Keratinocyte (primary cell): ENCODE results near the gene CARS1. TPM values are rescaled to one million over a fixed set of nuclear protein-coding genes. Genes with fewer than 3 reads are reported as not detected.
"Not testable (repeated sequence)": the region's sequence is repeated elsewhere in the genome, so short reads cannot be mapped to it uniquely, and the experiment has no call there.

Source experiments
- DNase-seq: peaks from one replicate; pipeline ENCODE4 v3.0.0-alpha.2; 2011; ENCODE audit warnings: low read depth, missing footprints, low spot score
- FAIRE-seq: peaks from 2 replicates; lab custom pipeline; 2011; peaks lifted over from hg19 to GRCh38; lab: Jason Lieb, UNC
- H2AFZ ChIP-seq: 2 replicates; pipeline ENCODE4 v1.6.0; 2012; ENCODE audit warnings: low read length, control low read depth, inconsistent platforms; ENCODE audit not compliant: control insufficient read depth
- H3K27ac ChIP-seq: 2 replicates; pipeline ENCODE4 v1.5.1; 2011; ENCODE audit warnings: low read length; ENCODE audit not compliant: control insufficient read depth, insufficient read depth
- H3K27me3 ChIP-seq: 3 replicates; pipeline ENCODE4 v1.6.0; 2011; ENCODE audit warnings: low read length; ENCODE audit not compliant: control insufficient read depth, insufficient read depth; ENCODE audit errors: extremely low read depth
- H3K36me3 ChIP-seq, 2 experiments: 2 replicates in 1 of 2; 3 replicates in 1 of 2; pipeline ENCODE4 v1.5.1; 2011; ENCODE audit warnings: low read length in 2 of 2, mild to moderate bottlenecking in 1 of 2; ENCODE audit not compliant: control insufficient read depth in 2 of 2, insufficient read depth in 2 of 2; ENCODE audit errors: extremely low read depth in 1 of 2
- H3K4me1 ChIP-seq: 3 replicates; pipeline ENCODE4 v1.5.1; 2011; ENCODE audit warnings: low read length; ENCODE audit not compliant: control insufficient read depth, insufficient read depth; ENCODE audit errors: extremely low read depth
- H3K4me2 ChIP-seq: 3 replicates; pipeline ENCODE4 v1.6.0; 2011; ENCODE audit warnings: low read depth, low read length; ENCODE audit not compliant: control insufficient read depth, insufficient read depth; ENCODE audit errors: extremely low read depth
- H3K4me3 ChIP-seq, 3 experiments: fragments of 200-600 bp in 1 of 3; sonication (generic) in 1 of 3; 2 replicates in 2 of 3; 3 replicates in 1 of 3; pipeline ENCODE4 v1.5.1; 2011 to 2016; ENCODE audit warnings: low read length in 3 of 3, mild to moderate bottlenecking in 3 of 3, control low read depth in 2 of 3, inconsistent platforms in 1 of 3, low read depth in 1 of 3, mixed read lengths in 1 of 3, mixed run types in 1 of 3, moderate library complexity in 1 of 3; ENCODE audit not compliant: control insufficient read depth in 2 of 3, insufficient read depth in 2 of 3; ENCODE audit errors: extremely low read depth in 1 of 3
- H3K79me2 ChIP-seq: 2 replicates; pipeline ENCODE4 v1.6.0; 2012; ENCODE audit warnings: low read length; ENCODE audit not compliant: control insufficient read depth, insufficient read depth
- H3K9ac ChIP-seq: 3 replicates; pipeline ENCODE4 v1.6.0; 2011; ENCODE audit warnings: low read length; ENCODE audit not compliant: control insufficient read depth, insufficient read depth; ENCODE audit errors: extremely low read depth
- H3K9me1 ChIP-seq: 3 replicates; pipeline ENCODE4 v1.6.0; 2011; ENCODE audit warnings: low read length; ENCODE audit not compliant: control insufficient read depth, insufficient read depth; ENCODE audit errors: extremely low read depth
- H3K9me3 ChIP-seq: 2 replicates; pipeline ENCODE4 v1.5.1; 2012; ENCODE audit warnings: low read depth, low read length; ENCODE audit not compliant: control insufficient read depth
- H4K20me1 ChIP-seq: 3 replicates; pipeline ENCODE4 v1.6.0; 2011; ENCODE audit warnings: low read length; ENCODE audit not compliant: control insufficient read depth, insufficient read depth; ENCODE audit errors: extremely low read depth
- CTCF ChIP-seq, 3 experiments: IDR thresholded peaks in 1 of 3; conservative IDR thresholded peaks in 1 of 3; optimal IDR thresholded peaks in 1 of 3; 2 replicates in 2 of 3; 3 replicates in 1 of 3; pipeline versions ENCODE3 to v1.5.1; 2011; ENCODE audit warnings: low read length in 3 of 3, mild to moderate bottlenecking in 3 of 3, moderate library complexity in 2 of 3, control low read depth in 1 of 3, inconsistent platforms in 1 of 3; ENCODE audit not compliant: insufficient read depth in 2 of 3; ENCODE audit errors: extremely low read depth in 1 of 3
- EZH2 ChIP-seq: IDR thresholded peaks from one replicate; pipeline ENCODE4 v1.6.1; 2012; ENCODE audit warnings: inconsistent platforms, mild to moderate bottlenecking, low read length, moderate library complexity
- dilution Hi-C: fragments of 300-500 bp; cut with MboI; formaldehyde crosslinking; loops from one replicate; pipeline ENCODE4 v1.7.0; 2020; ENCODE audit warnings: low sequenced_read_pairs; ENCODE audit not compliant: extremely low pct_ligation_motif_present
- polyA plus RNA-seq, 5 experiments: library from polyadenylated mRNA; depleted of rRNA in 3 of 5; stranded (reverse) in 3 of 5; stranded (forward) in 1 of 5; unstranded in 1 of 5; fragments of >200 nt; gene quantifications; 1 replicate in 1 of 5; 2 replicates in 3 of 5; 3 replicates in 1 of 5; pipeline versions ENCODE4 v1.2.1 to v1.2.3, GENCODE V29; 2011 to 2012; ENCODE audit warnings: missing spikeins in 2 of 5, low read depth in 1 of 5, low replicate concordance in 1 of 5

The CARS1 gene
- polyA plus RNA-seq, 1 donor (not counting 4 experiments of a cell fraction or from before 2014, with no cell fraction given), result 60.7 TPM

- Histone ChIP-seq H3K9me1 (no peaks in the 10 kb centered on the region), H2AFZ (no peak overlapping the region), H3K4me3 (no peak overlapping the region), H3K9ac (no peak overlapping the region), H3K27ac (no peak overlapping the region), H3K9me3 (no peaks in the 10 kb centered on the region), H3K79me2 (no peaks in the 10 kb centered on the region), H3K36me3 (no peaks in the 10 kb centered on the region), H3K4me1 (no peaks in the 10 kb centered on the region), H3K27me3 (no peaks in the 10 kb centered on the region), H3K4me2 (no peak overlapping the region), H4K20me1 (no peaks in the 10 kb centered on the region)
- no peak for DNase-seq
- dilution Hi-C loops, result no loop called here
- TF ChIP-seq EZH2 (no peak), CTCF (optimal IDR thresholded peaks at IDR 0.05 in 1 of 3, IDR thresholded peaks at IDR 0.05 in 1 of 3, conservative IDR thresholded peaks at IDR 0.05 in 1 of 3; ENCODE audit: extremely low read depth in 1 of 3, insufficient read depth in 2 of 3, low read length in 3 of 3) (no peak)
- FAIRE-seq, result no peak
These were observed 15.8 kb upstream of the CARS1 start for GRCh38 chr11:3073029-3073435.

- Histone ChIP-seq H3K9ac (no peak overlapping the region), H2AFZ (no peak overlapping the region), H3K4me3 (no peak overlapping the region), H3K9me3 (no peaks in the 10 kb centered on the region), H4K20me1 (no peaks in the 10 kb centered on the region), H3K4me2 (no peak overlapping the region), H3K9me1 (no peaks in the 10 kb centered on the region), H3K79me2 (no peaks in the 10 kb centered on the region), H3K27me3 (no peaks in the 10 kb centered on the region), H3K27ac (no peak overlapping the region), H3K4me1 (no peaks in the 10 kb centered on the region), H3K36me3 (no peaks in the 10 kb centered on the region)
- DNase-seq (no peak), FAIRE-seq (no peak)
- TF ChIP-seq EZH2, result no peak
- TF ChIP-seq CTCF (optimal IDR thresholded peaks at IDR 0.05 in 1 of 3, IDR thresholded peaks at IDR 0.05 in 1 of 3, conservative IDR thresholded peaks at IDR 0.05 in 1 of 3; ENCODE audit: extremely low read depth in 1 of 3, insufficient read depth in 2 of 3, low read length in 3 of 3), result no peak
- dilution Hi-C loops, result no loop called here
These were observed 12.2 kb upstream of the CARS1 start for GRCh38 chr11:3069425-3069824.

GRCh38 chr11:3066308-3066707, 9.1 kb upstream of the CARS1 start:
- H3K79me2 ChIP-seq, FAIRE-seq, H3K27ac ChIP-seq, H2AFZ ChIP-seq, H3K36me3 ChIP-seq, H3K9me3 ChIP-seq, H3K27me3 ChIP-seq, H3K9ac ChIP-seq, H4K20me1 ChIP-seq, H3K9me1 ChIP-seq, H3K4me2 ChIP-seq, DNase-seq, dilution Hi-C loops, H3K4me1 ChIP-seq, H3K4me3 ChIP-seq: not testable (repeated sequence)

- H3K27me3 ChIP-seq, H2AFZ ChIP-seq, H3K9ac ChIP-seq, DNase-seq, FAIRE-seq, H3K4me1 ChIP-seq, H3K36me3 ChIP-seq, H3K9me3 ChIP-seq, H3K9me1 ChIP-seq, H4K20me1 ChIP-seq, H3K4me2 ChIP-seq, dilution Hi-C loops, H3K4me3 ChIP-seq, H3K27ac ChIP-seq, H3K79me2 ChIP-seq: not testable (repeated sequence)
These were observed 7.5 kb upstream of the CARS1 start for GRCh38 chr11:3064709-3065108.
